Tibial artery (tissue), 4 donors: ENCODE data around the gene CDCA7.
A peak's percentile ranks its signal among the peaks of the same experiment; 100 is the strongest.

Experiments used
- DNase-seq, 2 donors: peaks; one replicate each; pipeline ENCODE4 v3.0.0-alpha.2; 2019
- H3K27ac ChIP-seq, 2 donors: fragments of 200-600 bp; sonication (generic) in 1 of 2; 1 replicate in 1 of 2; 2 replicates in 1 of 2; pipeline ENCODE4 v1.5.1; 2018 to 2019; ENCODE audit warnings: mild to moderate bottlenecking in 1 of 2
- H3K27me3 ChIP-seq, 2 donors: fragments of 200-600 bp; sonication (generic) in 1 of 2; one replicate each; pipeline versions ENCODE4 v1.5.1 to v1.6.0; 2016 to 2019
- H3K36me3 ChIP-seq, 3 donors: fragments of 200-600 bp; sonication (generic) in 2 of 3; one replicate each; pipeline ENCODE4 v1.5.1; 2016 to 2019; ENCODE audit warnings: mild to moderate bottlenecking in 2 of 3
- H3K4me1 ChIP-seq, 4 donors: fragments of 200-600 bp; sonication (generic) in 2 of 4; 1 replicate in 3 of 4; 2 replicates in 1 of 4; pipeline ENCODE4 v1.5.1; 2016 to 2019
- H3K4me3 ChIP-seq, 2 donors: fragments of 200-600 bp; sonication (generic) in 1 of 2; 1 replicate in 1 of 2; 2 replicates in 1 of 2; pipeline ENCODE4 v1.5.1; 2018 to 2019; ENCODE audit warnings: mild to moderate bottlenecking in 2 of 2
- H3K9me3 ChIP-seq, 3 donors: fragments of 200-600 bp; sonication (generic) in 1 of 3; one replicate each; pipeline ENCODE4 v1.5.1; 2016 to 2019
- intact Hi-C: fragments of 100-400 bp; cut with DNase I; formaldehyde crosslinking; loops from one replicate; pipeline ENCODE4 v1.15.0; 2023; ENCODE audit warnings: low total_unique reads
- TF ChIP-seq, protein P1 (sequence below), 2 experiments: fragments of 200-600 bp in 1 of 2; fragments of 450-650 bp in 1 of 2; IDR thresholded peaks; one replicate each; pipeline ENCODE4 v1.5.1; 2017 to 2019; ENCODE audit warnings: antibody characterized with exemption in 2 of 2, mild to moderate bottlenecking in 1 of 2, moderate library complexity in 1 of 2

CDCA7 gene

GRCh38 chr2:173354073-173354581 is 545 bp upstream of the CDCA7 start:
- intact Hi-C loops = no loop called here
- Histone ChIP-seq H3K4me3 (peak overlapping the region; percentile 49 to 69), H3K9me3 (no peaks in the 10 kb centered on the region), H3K27ac (peak overlapping the region in 1 of 2 donors; percentile 10), H3K4me1 (peaks cover 0 to 21% (median 17%) of the 10 kb centered on the region in 4 donors), H3K36me3 (no peaks in the 10 kb centered on the region), H3K27me3 (peaks cover 0 to 45% of the 10 kb centered on the region in 2 donors)
- TF ChIP-seq, protein P1, sequence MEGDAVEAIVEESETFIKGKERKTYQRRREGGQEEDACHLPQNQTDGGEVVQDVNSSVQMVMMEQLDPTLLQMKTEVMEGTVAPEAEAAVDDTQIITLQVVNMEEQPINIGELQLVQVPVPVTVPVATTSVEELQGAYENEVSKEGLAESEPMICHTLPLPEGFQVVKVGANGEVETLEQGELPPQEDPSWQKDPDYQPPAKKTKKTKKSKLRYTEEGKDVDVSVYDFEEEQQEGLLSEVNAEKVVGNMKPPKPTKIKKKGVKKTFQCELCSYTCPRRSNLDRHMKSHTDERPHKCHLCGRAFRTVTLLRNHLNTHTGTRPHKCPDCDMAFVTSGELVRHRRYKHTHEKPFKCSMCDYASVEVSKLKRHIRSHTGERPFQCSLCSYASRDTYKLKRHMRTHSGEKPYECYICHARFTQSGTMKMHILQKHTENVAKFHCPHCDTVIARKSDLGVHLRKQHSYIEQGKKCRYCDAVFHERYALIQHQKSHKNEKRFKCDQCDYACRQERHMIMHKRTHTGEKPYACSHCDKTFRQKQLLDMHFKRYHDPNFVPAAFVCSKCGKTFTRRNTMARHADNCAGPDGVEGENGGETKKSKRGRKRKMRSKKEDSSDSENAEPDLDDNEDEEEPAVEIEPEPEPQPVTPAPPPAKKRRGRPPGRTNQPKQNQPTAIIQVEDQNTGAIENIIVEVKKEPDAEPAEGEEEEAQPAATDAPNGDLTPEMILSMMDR (IDR thresholded peaks at IDR 0.05) = no peak
- DNase-seq = no peak

- Histone ChIP-seq H3K9me3 (no peaks in the 10 kb centered on the region), H3K4me3 (peak overlapping the region; percentile 49 to 69), H3K36me3 (no peaks in the 10 kb centered on the region), H3K27ac (no peak overlapping the region), H3K27me3 (peaks cover 0 to 45% of the 10 kb centered on the region in 2 donors), H3K4me1 (peaks cover 0 to 21% (median 17%) of the 10 kb centered on the region in 4 donors)
- TF ChIP-seq, protein P1 (IDR thresholded peaks at IDR 0.05) = no peak
- intact Hi-C loops = no loop called here
- DNase-seq = no peak
Observed at GRCh38 chr2:173355132-173355865, 627 bp downstream of the CDCA7 start.

DNA sequence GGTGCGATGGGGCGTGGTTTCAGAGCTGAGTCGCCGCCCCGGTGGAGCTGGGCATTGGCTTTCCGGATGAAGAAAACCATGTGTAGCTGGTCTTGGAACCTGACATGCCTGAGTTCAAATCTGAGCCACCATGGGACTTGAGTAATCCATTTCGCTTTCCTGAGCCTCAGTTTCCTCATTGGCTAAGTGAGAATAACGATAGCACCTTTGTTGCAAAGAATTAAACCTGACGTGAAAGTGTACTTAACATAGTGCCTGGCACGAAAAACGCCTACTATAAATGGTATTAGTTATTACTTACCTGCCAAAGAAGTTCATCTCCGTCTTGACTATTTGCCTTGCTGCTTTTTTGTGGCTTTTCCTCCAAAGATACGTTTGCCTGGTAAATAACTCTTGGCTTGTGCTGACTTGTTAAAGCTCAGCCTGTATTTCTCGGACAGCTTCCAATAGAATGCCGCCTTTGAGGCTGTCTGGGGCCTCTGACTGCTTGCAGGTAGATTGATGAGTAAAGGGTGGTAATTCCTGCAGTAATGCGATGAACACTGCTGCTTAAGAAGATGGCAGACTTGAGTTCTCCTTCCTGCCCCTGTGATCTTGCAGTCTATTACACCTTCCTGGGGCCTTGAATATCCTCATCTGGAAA is 1.3 kb downstream of the CDCA7 start:
- TF ChIP-seq, protein P1 (IDR thresholded peaks at IDR 0.05) = no peak
- H3K9me3 ChIP-seq = no peaks in the 10 kb centered on the region
- peaks cover 0 to 45% of the 10 kb centered on the region in 2 donors for H3K27me3 ChIP-seq
- H3K4me3 ChIP-seq = peak overlapping the region; percentile 49 to 69
- no peaks in the 10 kb centered on the region for H3K36me3 ChIP-seq
- no peak for DNase-seq
- intact Hi-C loops = no loop called here
- H3K4me1 ChIP-seq = peaks cover 0 to 21% (median 17%) of the 10 kb centered on the region in 4 donors
- H3K27ac ChIP-seq = no peak overlapping the region

- no peak overlapping the region for H3K4me3 ChIP-seq
- H3K27ac ChIP-seq = no peak overlapping the region
- H3K27me3 ChIP-seq = peaks cover 0 to 44% of the 10 kb centered on the region in 2 donors
- TF ChIP-seq, protein P1 (IDR thresholded peaks at IDR 0.05) = no peak
- intact Hi-C loops = no loop called here
- no peak for DNase-seq
- H3K9me3 ChIP-seq = no peaks in the 10 kb centered on the region
- no peaks in the 10 kb centered on the region for H3K36me3 ChIP-seq
- H3K4me1 ChIP-seq = peaks cover 0 to 21% (median 17%) of the 10 kb centered on the region in 4 donors
Observed at GRCh38 chr2:173357346-173357745, 2.7 kb downstream of the CDCA7 start.

DNA sequence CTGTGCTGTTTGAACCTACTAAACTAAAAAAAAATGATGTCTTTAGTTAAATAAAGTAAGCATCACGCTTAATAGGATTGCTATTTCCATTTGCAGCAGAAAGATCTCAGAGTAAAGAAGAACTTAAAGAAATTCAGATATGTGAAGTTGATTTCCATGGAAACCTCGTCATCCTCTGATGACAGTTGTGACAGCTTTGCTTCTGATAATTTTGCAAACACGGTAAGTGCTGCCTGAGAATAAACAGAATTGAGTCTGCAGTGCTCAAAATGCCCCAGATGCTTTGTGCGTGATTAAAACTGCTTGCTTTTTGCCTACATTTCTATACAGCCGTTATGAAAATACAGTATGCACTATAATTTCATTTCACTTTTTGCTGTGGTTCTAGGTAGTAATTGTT is 3.9 kb downstream of the CDCA7 start:
- Histone ChIP-seq H3K4me3 (no peak overlapping the region), H3K27ac (no peak overlapping the region), H3K27me3 (peaks cover 0 to 33% of the 10 kb centered on the region in 2 donors), H3K36me3 (no peaks in the 10 kb centered on the region), H3K4me1 (peaks cover 0 to 21% (median 17%) of the 10 kb centered on the region in 4 donors), H3K9me3 (no peaks in the 10 kb centered on the region)
- TF ChIP-seq, protein P1 (IDR thresholded peaks at IDR 0.05) = no peak
- intact Hi-C loops = no loop called here
- DNase-seq = no peak
